Measurements from ENCODE around the gene SLC35E4. TPM values are rescaled to one million over a fixed set of nuclear protein-coding genes. Genes with fewer than 3 reads are reported as not detected.
A peak's percentile ranks its signal among the peaks of the same experiment; 100 is the strongest.
"Not testable (repeated sequence)": the region's sequence is repeated elsewhere in the genome, so short reads cannot be mapped to it uniquely, and the experiment has no call there.

SLC35E4 gene
- polyA plus RNA-seq, 2 donors, result 1.7 to 3.1 TPM

- 73 to 82% methylated on average over 4 of the region's 4 CpGs for WGBS, 2 donors
These were observed 7.1 kb upstream of the SLC35E4 start for GRCh38 chr22:30628491-30628890.

GRCh38 chr22:30631469-30631868 is 4.1 kb upstream of the SLC35E4 start:
- H3K27me3 ChIP-seq (ENCODE audit: control insufficient read depth in 1 of 2, insufficient read depth in 2 of 2, low read length in 2 of 2); H3K36me3 ChIP-seq (ENCODE audit: control insufficient read depth in 2 of 2, insufficient read depth in 2 of 2, low read length in 1 of 2); H3K4me3 ChIP-seq (ENCODE audit: low read depth in 1 of 2, low read length in 2 of 2); H3K4me1 ChIP-seq (ENCODE audit: control insufficient read depth in 2 of 2, insufficient read depth in 2 of 2, low read length in 1 of 2); H3K9me3 ChIP-seq (ENCODE audit: control insufficient read depth in 2 of 2, insufficient read depth in 1 of 2, low read depth in 1 of 2, low read length in 1 of 2); H3K27ac ChIP-seq (ENCODE audit: low read depth in 2 of 2, low read length in 1 of 2): not testable (repeated sequence)
- WGBS, 2 donors, result 92 to 97% methylated on average over 17 to 25 of the region's 31 CpGs

More at GRCh38 chr22:30628491-30628890, 7.1 kb upstream of the SLC35E4 start:
- no peaks in the 10 kb centered on the region for H3K27me3 ChIP-seq (ENCODE audit: control insufficient read depth in 1 of 2, insufficient read depth in 2 of 2, low read length in 2 of 2)
- no peaks in the 10 kb centered on the region for H3K36me3 ChIP-seq (ENCODE audit: control insufficient read depth in 2 of 2, insufficient read depth in 2 of 2, low read length in 1 of 2)
- H3K27ac ChIP-seq (ENCODE audit: low read depth in 2 of 2, low read length in 1 of 2), result no peak overlapping the region
- H3K4me3 ChIP-seq (ENCODE audit: low read depth in 1 of 2, low read length in 2 of 2), result no peak overlapping the region
- H3K4me1 ChIP-seq (ENCODE audit: control insufficient read depth in 2 of 2, insufficient read depth in 2 of 2, low read length in 1 of 2), result no peaks in the 10 kb centered on the region
- no peaks in the 10 kb centered on the region for H3K9me3 ChIP-seq (ENCODE audit: control insufficient read depth in 2 of 2, insufficient read depth in 1 of 2, low read depth in 1 of 2, low read length in 1 of 2)

GRCh38 chr22:30634471-30635233 is 929 bp upstream of the SLC35E4 start:
- Histone ChIP-seq H3K4me3 (ENCODE audit: low read depth in 1 of 2, low read length in 2 of 2) (peak overlapping the region in 1 of 2 donors; percentile 3), H3K9me3 (ENCODE audit: control insufficient read depth in 2 of 2, insufficient read depth in 1 of 2, low read depth in 1 of 2, low read length in 1 of 2) (no peaks in the 10 kb centered on the region), H3K36me3 (ENCODE audit: control insufficient read depth in 2 of 2, insufficient read depth in 2 of 2, low read length in 1 of 2) (no peaks in the 10 kb centered on the region), H3K27ac (ENCODE audit: low read depth in 2 of 2, low read length in 1 of 2) (peak overlapping the region; percentile 82 to 83), H3K27me3 (ENCODE audit: control insufficient read depth in 1 of 2, insufficient read depth in 2 of 2, low read length in 2 of 2) (no peaks in the 10 kb centered on the region), H3K4me1 (ENCODE audit: control insufficient read depth in 2 of 2, insufficient read depth in 2 of 2, low read length in 1 of 2) (peaks cover 7 to 11% of the 10 kb centered on the region in 2 donors)
- 7 to 10% methylated on average over 29 of the region's 29 CpGs for WGBS, 2 donors

DNA sequence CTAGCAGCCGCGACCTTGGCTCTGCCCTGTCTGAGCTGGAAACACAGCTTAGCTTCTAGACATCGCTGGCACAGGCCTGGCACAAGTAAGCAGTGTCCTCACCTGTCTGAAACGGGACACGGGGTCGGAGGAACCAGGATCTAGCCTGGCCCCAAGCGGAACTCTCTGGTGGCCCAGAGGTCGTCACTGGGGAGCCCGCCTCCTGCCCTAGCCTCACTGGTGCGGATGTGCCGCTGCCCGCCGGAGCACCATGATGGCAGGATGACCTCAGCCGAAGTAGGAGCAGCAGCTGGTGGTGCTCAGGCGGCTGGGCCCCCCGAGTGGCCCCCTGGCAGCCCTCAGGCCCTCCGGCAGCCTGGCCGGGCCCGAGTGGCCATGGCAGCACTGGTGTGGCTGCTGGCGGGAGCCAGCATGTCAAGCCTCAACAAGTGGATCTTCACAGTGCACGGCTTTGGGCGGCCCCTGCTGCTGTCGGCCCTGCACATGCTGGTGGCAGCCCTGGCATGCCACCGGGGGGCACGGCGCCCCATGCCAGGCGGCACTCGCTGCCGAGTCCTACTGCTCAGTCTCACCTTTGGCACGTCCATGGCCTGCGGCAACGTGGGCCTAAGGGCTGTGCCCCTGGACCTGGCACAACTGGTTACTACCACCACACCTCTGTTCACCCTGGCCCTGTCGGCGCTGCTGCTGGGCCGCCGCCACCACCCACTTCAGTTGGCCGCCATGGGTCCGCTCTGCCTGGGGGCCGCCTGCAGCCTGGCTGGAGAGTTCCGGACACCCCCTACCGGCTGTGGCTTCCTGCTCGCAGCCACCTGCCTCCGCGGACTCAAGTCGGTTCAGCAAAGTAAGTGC is 871 bp downstream of the SLC35E4 start:
- H3K36me3 ChIP-seq (ENCODE audit: control insufficient read depth in 2 of 2, insufficient read depth in 2 of 2, low read length in 1 of 2), result no peaks in the 10 kb centered on the region
- H3K9me3 ChIP-seq (ENCODE audit: control insufficient read depth in 2 of 2, insufficient read depth in 1 of 2, low read depth in 1 of 2, low read length in 1 of 2), result no peaks in the 10 kb centered on the region
- no peaks in the 10 kb centered on the region for H3K27me3 ChIP-seq (ENCODE audit: control insufficient read depth in 1 of 2, insufficient read depth in 2 of 2, low read length in 2 of 2)
- H3K4me1 ChIP-seq (ENCODE audit: control insufficient read depth in 2 of 2, insufficient read depth in 2 of 2, low read length in 1 of 2), result peaks cover 10 to 15% of the 10 kb centered on the region in 2 donors
- H3K4me3 ChIP-seq (ENCODE audit: low read depth in 1 of 2, low read length in 2 of 2), result peak overlapping the region; percentile 57 to 61
- 31 to 36% methylated on average over 44 to 45 of the region's 45 CpGs for WGBS, 2 donors
- H3K27ac ChIP-seq (ENCODE audit: low read depth in 2 of 2, low read length in 1 of 2), result peak overlapping the region; percentile 69 to 86

GRCh38 chr22:30637701-30638114 is 2.1 kb downstream of the SLC35E4 start:
- no peak overlapping the region for H3K4me3 ChIP-seq (ENCODE audit: low read depth in 1 of 2, low read length in 2 of 2)
- no peaks in the 10 kb centered on the region for H3K36me3 ChIP-seq (ENCODE audit: control insufficient read depth in 2 of 2, insufficient read depth in 2 of 2, low read length in 1 of 2)
- no peak overlapping the region for H3K27ac ChIP-seq (ENCODE audit: low read depth in 2 of 2, low read length in 1 of 2)
- peaks cover 10 to 15% of the 10 kb centered on the region in 2 donors for H3K4me1 ChIP-seq (ENCODE audit: control insufficient read depth in 2 of 2, insufficient read depth in 2 of 2, low read length in 1 of 2)
- H3K27me3 ChIP-seq (ENCODE audit: control insufficient read depth in 1 of 2, insufficient read depth in 2 of 2, low read length in 2 of 2), result no peaks in the 10 kb centered on the region
- no peaks in the 10 kb centered on the region for H3K9me3 ChIP-seq (ENCODE audit: control insufficient read depth in 2 of 2, insufficient read depth in 1 of 2, low read depth in 1 of 2, low read length in 1 of 2)
- 52 to 77% methylated on average over 1 of the region's 1 CpG for WGBS, 2 donors

- no peaks in the 10 kb centered on the region for H3K27me3 ChIP-seq (ENCODE audit: control insufficient read depth in 1 of 2, insufficient read depth in 2 of 2, low read length in 2 of 2)
- WGBS, 2 donors, result 95 to 96% methylated on average over 4 of the region's 4 CpGs
- no peaks in the 10 kb centered on the region for H3K36me3 ChIP-seq (ENCODE audit: control insufficient read depth in 2 of 2, insufficient read depth in 2 of 2, low read length in 1 of 2)
- no peak overlapping the region for H3K27ac ChIP-seq (ENCODE audit: low read depth in 2 of 2, low read length in 1 of 2)
- H3K9me3 ChIP-seq (ENCODE audit: control insufficient read depth in 2 of 2, insufficient read depth in 1 of 2, low read depth in 1 of 2, low read length in 1 of 2), result no peaks in the 10 kb centered on the region
- H3K4me3 ChIP-seq (ENCODE audit: low read depth in 1 of 2, low read length in 2 of 2), result no peak overlapping the region
- H3K4me1 ChIP-seq (ENCODE audit: control insufficient read depth in 2 of 2, insufficient read depth in 2 of 2, low read length in 1 of 2), result peaks cover 10 to 16% of the 10 kb centered on the region in 2 donors
These were observed 4.8 kb downstream of the SLC35E4 start for GRCh38 chr22:30640361-30640760.

GRCh38 chr22:30640839-30641430 is 5.4 kb downstream of the SLC35E4 start:
- Histone ChIP-seq H3K27me3 (ENCODE audit: control insufficient read depth in 1 of 2, insufficient read depth in 2 of 2, low read length in 2 of 2) (no peaks in the 10 kb centered on the region), H3K4me1 (ENCODE audit: control insufficient read depth in 2 of 2, insufficient read depth in 2 of 2, low read length in 1 of 2) (peaks cover 10 to 14% of the 10 kb centered on the region in 2 donors), H3K36me3 (ENCODE audit: control insufficient read depth in 2 of 2, insufficient read depth in 2 of 2, low read length in 1 of 2) (no peaks in the 10 kb centered on the region), H3K27ac (ENCODE audit: low read depth in 2 of 2, low read length in 1 of 2) (no peak overlapping the region), H3K9me3 (ENCODE audit: control insufficient read depth in 2 of 2, insufficient read depth in 1 of 2, low read depth in 1 of 2, low read length in 1 of 2) (no peaks in the 10 kb centered on the region), H3K4me3 (ENCODE audit: low read depth in 1 of 2, low read length in 2 of 2) (no peak overlapping the region)
- WGBS, 2 donors, result 78 to 81% methylated on average over 4 of the region's 4 CpGs

DNA sequence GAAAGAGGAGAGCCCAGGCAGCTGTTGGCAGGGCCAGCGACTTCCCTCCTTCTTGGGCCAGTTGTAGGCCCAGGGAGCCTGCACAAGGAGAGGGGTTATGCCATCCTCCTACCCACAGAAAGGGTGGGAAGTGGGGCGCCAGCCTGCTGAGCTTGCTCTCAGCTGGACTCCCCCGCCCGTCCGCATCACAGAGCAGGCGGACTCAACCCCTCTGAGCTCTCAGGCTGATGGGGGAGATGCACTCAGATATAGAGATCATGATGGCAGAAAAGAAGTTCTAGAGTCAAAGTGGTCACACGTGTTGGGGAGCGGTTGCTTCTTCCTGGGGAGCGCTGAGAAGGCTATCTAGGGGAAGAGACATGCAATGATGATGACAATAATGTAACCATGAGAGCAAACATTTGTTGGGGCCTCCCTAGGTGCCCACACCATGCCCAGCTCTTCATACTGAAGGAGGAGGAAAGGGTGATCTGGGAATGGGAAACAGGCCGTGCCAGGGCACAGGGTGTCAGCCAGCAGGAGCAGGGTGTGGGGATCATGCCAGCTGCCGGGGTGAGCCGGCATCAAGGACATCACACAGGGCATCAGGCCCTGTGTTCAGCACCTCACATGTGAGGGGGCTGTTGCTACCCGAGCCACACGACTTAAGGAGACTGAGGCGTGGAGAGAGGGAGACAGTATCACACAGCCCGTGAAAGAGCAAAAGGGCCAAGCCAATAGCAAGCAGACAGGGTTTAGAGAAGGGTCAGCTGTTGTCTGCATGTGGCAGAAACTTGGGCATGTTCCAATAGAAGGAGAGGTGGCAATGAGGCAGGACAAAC is 7.7 kb downstream of the SLC35E4 start:
- no peak overlapping the region for H3K27ac ChIP-seq (ENCODE audit: low read depth in 2 of 2, low read length in 1 of 2)
- peaks cover 3 to 5% of the 10 kb centered on the region in 2 donors for H3K4me1 ChIP-seq (ENCODE audit: control insufficient read depth in 2 of 2, insufficient read depth in 2 of 2, low read length in 1 of 2)
- no peaks in the 10 kb centered on the region for H3K27me3 ChIP-seq (ENCODE audit: control insufficient read depth in 1 of 2, insufficient read depth in 2 of 2, low read length in 2 of 2)
- WGBS, 2 donors, result 84 to 87% methylated on average over 16 of the region's 16 CpGs
- no peaks in the 10 kb centered on the region for H3K9me3 ChIP-seq (ENCODE audit: control insufficient read depth in 2 of 2, insufficient read depth in 1 of 2, low read depth in 1 of 2, low read length in 1 of 2)
- no peak overlapping the region for H3K4me3 ChIP-seq (ENCODE audit: low read depth in 1 of 2, low read length in 2 of 2)
- peaks cover 0 to 3% of the 10 kb centered on the region in 2 donors for H3K36me3 ChIP-seq (ENCODE audit: control insufficient read depth in 2 of 2, insufficient read depth in 2 of 2, low read length in 1 of 2)

Measured in esophagus (tissue), 2 donors.